HG02981 (cell line): Measurements from ENCODE around the gene WDR27.
"Not testable (repeated sequence)": the region's sequence is repeated elsewhere in the genome, so short reads cannot be mapped to it uniquely, and the experiment has no call there.

Source experiments
- ATAC-seq: cut with Tn5 transposase; IDR thresholded peaks from one replicate; pipeline ENCODE4 v1.9.1; 2021; ENCODE audit warnings: mild to moderate bottlenecking, moderate library complexity; ENCODE audit not compliant: unreplicated experiment

Gene WDR27

DNA sequence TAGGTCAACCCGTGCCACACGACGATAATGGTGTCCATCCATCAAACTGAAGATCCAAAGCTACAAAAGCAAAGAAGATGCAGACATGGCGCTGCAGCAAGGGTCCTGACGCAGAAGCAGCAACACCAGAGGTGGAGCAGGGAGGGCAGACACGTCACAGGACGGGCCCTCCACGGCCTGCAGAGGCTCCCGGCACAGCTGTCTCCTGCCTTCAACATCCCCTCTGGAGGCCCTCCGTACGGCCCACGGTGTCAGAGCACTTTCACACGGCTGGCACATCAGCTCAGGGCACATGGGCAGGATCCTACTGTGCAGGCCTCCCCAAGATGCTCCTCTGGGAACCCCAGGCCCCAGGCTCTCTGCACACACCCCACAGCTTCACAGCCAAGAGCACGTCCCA is 37.6 kb downstream of the WDR27 start:
- no peak for ATAC-seq

DNA sequence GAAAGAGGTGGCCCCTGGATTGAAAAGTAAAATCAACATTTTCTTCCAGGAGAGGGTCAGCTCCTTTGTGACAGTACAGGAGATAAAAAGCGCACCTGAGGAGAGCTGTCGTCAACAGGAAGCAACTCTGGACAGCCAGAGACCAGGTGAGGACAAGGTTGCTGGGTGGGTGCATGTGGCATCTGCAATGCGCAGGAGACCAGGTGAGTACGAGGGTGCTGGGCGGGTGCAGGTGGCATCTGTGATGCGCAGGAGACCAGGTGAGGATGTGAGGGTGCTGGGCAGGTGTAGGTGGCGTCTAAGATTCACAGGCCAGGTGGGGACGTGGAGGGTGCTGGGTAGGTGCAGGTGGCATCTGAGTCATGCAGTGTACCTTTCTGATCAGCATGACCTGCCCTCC is 38.4 kb downstream of the WDR27 start:
- no peak for ATAC-seq

DNA sequence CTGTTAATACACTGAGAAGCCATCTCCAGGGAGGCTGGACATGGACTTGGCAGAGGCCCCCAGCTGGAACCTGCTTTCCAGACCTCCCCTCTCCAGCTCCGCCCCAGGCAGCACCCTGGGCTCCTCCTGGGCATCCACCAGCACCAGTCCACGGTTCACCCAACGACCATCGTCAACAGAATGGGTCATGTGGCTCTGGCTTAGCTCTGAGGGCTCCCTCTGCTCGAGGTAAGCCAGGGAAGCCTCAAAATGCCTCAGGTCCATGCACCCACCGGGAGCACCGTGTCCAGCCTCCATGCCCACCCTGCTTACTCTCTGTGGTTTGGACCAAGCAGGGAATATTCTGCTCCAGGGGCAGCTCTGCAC is 40.5 kb downstream of the WDR27 start:
- no peak for ATAC-seq

DNA sequence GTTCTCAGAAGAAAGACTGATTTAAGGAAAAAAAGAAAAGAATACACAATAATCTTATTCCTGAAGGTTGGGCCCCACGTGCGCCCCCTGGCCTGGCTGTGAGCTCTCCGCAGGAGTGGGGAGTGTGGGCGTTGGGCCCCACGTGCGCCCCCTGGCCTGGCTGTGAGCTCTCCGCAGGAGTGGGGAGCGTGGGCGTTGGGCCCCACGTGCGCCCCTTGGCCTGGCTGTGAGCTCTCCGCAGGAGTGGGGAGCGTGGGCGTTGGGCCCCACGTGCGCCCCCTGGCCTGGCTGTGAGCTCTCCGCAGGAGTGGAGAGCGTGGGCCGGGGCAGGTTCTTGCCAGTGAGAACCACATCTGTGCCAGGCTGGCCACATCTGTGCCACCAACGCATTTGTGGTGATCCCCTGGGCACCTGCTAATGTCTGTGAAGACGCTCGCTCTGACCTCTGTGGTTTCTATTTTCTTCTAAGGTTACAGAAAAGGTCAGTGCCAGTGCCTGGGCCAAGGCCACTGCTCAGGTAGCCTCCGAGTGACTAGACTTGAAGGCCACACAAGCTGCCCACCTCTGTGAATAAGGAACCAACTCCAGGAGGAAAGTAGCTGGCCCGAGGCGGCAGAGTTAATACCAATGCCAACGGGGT is 41.0 kb downstream of the WDR27 start:
- ATAC-seq: no peak

DNA sequence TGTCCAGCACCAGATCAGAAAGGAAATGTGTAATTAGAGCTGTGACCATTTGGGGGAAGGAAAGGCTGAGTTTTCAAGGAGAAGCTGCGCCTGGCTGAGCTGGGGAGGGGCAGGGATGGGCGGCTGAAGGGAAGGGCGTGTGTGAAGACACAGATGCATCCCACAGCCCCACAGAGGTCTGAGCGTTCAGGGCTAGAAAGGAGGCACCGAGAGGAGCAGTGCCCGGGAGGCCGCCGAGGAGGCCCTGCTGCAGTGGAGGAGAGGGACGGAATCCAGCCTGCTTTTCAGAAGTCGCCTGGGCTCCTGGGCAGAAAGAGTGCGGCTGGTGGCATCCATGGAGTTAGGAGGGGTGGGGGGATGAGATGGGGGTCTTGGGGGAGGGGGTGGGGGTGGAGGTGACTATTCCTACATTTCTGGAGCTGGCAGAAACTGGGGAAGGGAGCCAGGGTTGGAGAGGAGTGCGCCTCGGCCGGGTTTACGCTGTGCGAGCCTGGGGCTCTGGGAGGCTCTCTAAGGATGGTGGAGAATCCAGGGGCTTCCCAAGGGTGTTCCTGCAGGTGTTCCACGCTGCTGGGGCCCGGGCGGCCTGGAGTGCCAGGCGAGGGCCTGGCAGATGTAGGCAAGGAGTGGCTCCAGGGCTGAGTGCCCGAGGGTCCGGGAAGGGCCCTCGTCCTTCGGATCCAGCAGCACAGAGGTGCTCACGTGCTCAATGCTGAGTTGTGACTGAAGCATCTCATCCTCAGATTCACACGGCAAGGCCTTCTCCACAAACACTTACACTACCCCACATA is 41.8 kb downstream of the WDR27 start:
- ATAC-seq: no peak

DNA sequence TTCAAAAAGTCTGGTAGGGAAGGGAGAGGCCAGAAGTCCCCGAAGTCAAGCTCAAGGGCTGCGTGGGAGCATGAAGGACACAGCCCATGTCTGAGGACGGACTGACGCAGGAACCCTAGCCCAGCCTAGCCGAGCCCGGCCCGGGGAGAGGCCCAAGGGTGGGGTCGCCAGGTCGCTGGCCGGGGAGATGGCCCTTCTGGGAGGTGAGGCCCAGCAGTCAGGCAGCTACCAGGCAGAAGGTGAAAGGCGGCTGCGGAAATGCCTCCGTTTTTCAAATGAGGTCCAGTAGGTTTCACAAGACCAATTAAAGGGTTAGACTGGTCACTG is 44.6 kb downstream of the WDR27 start:
- ATAC-seq: no peak

DNA sequence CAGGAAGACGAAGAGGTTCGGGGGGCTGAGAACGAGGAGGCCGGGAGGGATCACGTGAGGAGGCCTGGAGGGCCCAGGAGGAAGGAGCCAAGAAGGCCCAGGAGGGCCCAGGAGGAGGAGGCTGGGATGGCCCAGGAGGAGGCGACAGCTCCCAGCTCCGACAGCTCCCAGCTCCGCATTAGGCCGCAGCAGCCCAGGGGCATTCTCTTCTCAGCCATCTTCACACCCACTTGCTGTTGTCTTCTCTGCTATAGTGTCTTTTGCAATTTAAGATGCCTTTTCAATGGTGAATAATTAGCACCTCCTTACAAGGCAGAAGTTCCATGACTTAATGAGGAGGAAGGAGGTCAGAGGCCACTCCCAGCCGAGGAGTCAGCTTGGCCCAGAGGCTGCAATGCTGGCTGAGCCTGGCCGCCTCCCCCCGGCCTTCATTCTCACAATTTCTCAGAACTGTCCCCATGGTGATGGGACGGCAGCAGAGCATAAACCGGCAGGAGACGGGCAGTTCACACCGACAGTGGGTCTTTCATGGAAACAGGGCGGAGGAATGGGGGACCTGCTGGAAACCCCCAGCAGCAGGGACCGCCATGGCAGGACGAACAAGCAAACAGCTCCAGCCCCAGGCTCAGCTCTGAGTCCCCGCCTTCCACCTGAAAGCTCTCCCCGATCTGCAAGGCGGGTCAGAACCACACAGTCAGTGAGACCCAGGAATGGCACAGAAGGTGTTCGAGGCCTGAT is 45.1 kb downstream of the WDR27 start:
- ATAC-seq: no peak

DNA sequence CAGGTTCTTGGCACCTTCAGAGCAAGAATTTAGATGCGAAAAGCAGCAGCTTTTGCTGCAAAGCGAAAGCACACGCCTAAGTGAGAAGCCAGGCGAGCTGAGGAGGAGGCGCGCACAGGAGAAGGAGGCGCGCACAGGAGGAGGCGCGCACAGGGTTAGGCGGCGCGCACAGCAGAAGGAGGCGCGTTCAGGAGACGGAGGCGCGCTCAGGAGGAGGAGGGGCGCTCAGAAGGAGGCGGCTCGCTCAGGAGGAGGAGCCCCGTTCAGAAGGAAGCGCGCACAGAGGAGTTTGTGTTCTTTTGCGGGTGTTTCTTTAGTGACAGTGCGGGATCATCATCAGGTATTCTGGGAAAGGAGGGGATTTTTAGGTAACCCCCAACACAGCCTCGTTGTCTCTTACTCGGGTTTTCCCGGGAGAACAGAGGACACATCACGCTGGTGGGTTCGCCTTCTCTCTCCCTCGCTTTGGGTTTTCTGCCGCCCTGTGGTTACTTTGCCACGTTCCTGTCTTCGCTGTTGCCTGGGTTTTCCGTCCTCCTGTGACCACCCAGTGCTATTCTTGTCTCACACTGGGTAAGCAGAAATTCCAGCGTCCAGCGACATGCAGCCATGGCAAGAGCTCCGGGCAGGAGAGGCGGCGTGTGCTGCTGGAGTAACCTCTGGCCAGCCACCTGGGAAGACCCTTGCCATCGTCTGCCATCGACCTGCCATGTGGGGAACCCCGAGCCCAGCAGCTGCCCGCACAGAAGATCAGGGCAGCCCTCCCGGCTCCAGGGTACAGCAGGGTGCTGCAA is 47.0 kb downstream of the WDR27 start:
- ATAC-seq: peak; percentile 95

DNA sequence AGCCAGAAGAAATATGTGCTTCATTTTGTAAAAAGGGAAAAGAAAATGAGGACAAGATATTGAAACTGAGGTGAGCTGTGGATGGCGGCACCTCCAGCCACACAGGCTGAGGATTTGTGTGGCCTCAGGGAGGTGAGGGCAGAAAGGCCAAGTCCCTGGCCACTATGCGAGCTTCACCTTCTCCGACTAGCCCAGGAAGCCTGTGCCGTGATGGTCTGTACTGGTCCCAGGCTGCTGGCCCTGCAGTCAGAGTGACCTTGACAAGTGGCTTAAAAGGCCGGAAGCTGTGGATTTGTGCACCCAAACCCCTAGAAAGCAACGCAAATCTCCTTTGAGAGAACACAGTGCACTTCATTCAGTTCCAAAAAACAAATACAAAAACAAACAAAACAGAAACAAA is 48.1 kb downstream of the WDR27 start:
- no peak for ATAC-seq

DNA sequence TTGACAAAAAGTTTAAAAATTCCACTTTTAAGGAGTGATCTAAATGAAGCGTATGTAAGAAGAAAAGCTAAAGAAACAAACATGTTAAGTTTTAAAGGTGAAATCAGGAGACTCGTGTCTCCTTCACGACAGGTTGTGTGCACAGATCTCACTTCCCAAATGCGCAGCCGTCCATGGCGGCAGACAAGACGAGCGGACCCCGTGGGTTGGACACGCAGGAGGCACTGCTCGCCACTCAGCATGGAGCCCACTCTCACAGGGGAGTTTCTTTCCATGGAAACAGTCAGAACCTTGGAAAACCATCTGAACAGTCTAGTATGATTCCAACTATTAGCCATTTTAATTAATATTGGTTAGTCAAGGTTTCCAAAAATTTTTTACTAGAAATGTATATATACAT is 48.9 kb downstream of the WDR27 start:
- ATAC-seq: no peak

DNA sequence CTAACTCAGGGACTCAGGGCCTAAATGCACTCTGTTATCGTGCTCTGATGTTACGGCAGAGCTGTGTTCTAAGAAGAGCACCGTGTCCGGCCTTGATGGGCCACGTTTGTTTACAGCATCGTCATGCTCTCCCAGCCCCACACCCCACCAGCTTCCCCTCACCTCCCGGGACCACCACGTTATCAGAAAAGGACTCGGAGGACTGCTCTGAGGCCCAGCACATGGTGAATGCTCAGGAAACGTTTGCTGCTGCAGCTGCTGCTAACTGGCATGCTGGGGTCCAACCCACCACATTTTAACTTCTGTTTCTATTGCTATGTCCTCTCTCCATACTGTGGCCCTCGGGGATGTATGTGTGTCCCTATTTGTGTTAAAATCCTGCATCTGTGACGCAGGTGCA is 50.3 kb downstream of the WDR27 start:
- ATAC-seq: no peak

DNA sequence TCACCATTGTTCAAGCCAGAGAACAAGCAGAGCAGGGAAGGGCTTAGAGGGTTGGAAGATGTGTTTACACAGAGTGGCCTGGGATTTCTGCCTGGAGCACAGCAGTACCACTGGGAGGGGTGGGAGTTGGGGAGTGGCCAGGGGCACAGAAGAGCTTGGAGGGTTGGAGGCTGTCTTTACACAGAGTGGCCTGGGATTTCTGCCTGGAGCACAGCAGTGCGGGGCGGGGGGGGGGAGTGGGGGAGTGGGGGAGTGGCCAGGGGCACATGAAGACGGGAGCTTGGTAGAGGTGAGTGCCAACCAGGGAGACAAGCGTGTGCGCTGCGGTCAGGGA is 50.9 kb downstream of the WDR27 start:
- no peak for ATAC-seq

DNA sequence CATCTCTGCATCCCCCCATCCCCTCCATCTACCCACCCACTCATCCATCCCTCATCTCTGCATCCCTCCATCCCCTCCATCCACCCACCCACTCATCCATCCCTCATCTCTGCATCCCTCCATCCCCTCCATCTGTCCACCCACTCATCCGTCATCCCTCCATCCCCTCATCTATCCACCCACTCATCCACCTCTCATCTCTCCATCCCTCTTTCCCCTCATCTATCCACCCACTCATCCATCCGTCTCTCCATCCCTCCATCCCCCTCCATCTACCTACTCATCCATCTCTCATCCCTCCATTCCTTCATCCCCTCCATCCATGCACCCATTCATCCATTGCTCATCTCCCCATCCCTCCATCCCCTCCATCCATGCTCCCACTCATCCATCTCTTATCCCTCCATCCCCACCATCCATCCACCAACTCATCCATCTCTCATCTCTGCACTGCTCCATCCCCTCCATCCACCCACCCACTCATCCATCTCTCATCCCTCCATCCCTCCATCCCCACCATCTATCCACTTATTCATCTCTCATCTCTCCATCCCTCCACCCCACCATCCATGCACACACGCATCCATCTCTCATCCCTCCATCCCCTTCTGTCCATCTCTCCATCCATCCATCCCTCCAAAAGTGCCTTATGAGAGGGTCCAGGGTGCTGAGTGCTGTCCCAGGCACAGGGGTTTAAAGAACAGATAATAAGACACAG is 51.4 kb downstream of the WDR27 start:
- ATAC-seq: no peak

DNA sequence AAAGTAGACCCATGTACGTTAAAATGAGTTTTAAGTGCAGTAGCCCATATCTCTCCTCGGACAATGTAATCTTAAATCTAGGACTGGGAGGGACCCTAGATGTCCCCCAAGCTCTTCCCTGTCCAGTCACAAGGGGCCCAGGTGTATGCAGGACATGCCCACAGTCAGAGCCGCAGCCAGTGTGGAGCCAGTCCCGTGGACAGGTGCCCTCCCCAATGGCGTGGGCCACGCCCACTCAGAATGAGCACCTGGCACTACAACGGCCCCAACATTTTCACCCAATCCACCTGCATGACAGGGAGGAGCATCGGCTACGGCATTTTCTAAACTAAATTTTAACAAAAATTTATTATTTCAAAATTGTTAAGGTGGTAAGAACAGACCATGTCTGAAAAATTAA is 53.2 kb downstream of the WDR27 start:
- no peak for ATAC-seq

DNA sequence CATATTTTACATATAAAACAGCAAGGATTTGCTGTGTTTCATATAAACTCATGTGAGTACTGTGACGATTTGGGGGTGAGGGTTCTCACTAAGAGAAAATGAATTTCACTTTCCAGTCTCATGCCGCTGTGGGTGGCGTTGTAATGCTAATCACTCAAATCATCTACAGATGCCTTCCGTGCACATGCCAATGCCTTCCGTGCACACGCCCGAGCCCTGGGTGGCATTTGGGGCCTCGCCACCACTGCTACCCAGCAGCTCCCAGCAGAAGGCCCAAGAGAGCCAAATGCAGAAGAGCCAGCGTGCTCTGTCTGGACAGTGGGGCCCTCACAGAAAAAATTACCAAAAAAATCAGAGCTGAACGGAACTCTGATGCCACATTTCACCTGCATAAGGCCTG is 53.7 kb downstream of the WDR27 start:
- ATAC-seq: no peak

DNA sequence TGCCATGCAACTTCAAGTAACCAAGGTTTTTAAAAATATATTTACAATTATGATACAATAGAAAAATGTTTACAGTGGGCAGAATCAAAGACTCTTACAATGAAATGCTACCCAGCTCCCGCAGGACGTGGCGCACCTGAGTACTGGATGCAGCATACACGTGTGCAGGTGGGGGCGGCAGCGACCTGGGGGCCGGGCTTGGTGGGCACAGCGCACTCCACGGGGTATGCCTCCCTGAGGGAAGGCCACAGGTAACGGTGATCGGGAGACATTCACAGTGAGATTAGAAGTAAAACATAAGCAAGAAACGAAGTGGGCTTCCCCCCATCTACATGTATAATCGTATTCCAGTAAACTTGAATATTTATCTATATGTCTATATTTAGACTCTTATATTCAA is 54.2 kb downstream of the WDR27 start:
- ATAC-seq: no peak

DNA sequence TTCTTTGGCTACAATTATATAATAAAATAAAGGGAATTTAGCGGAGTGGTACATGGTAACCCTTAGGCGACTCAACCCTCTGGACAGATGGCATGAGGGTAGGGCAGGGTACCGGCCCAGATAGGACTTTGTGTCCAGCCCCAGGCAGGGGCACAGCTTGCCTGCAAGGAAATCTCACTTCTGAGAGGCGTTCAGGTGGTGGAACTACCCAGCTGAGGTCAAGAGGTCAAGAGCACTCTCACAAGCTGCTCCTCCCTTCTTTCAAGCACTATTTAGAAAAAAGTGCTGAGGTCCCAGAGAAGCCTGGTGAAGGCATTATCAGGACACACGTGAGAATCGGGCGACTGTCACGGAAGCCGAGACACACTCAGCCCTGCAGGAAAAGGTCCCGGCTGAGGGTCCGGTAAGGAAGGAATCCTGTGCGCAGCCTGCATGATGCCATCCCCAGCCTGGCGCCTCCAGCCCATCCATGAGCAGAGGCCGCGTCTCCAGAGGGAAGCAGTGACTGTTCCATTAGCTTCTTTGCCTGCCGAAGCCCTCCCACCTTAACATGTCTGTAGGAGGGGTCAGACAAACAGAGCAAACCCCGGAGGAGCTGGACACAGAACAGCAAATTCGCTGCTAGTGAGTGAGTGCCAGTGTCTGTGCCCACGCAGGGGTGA is 54.8 kb downstream of the WDR27 start:
- ATAC-seq: no peak

DNA sequence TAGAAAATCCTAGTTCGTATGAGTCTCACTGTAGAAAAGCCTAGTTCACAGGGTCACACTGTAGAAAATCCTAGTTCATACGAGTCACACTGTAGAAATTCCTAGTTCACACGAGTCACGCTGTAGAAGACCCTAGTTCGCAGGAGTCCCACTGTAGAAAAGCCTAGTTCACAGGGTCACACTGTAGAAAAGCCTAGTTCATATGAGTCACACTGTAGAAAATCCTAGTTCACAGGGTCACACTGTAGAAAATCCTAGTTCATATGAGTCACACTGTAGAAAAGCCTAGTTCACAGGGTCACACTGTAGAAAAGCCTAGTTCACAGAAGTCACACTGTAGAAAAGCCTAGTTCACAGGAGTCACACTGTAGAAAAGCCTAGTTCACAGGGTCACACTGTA is 56.4 kb downstream of the WDR27 start:
- not testable (repeated sequence) for ATAC-seq

DNA sequence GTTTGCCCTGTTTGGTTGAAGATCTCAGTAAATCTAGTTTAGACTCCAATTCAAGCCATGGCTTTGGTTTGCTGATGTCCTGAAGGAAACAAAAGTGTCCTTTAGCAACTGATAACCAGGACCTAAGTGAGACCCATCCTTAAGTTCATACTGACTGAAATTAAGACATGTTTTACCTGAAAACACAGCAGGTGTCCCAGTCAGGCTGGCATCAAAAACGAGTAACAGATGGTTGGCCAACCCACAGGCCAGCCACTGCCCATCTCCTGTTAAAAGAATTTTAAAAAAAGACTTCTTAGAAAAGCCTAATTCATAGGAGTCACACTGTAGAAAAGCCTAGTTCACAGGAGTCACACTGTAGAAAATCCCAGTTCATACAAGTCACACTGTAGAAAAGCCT is 58.3 kb downstream of the WDR27 start:
- no peak for ATAC-seq

DNA sequence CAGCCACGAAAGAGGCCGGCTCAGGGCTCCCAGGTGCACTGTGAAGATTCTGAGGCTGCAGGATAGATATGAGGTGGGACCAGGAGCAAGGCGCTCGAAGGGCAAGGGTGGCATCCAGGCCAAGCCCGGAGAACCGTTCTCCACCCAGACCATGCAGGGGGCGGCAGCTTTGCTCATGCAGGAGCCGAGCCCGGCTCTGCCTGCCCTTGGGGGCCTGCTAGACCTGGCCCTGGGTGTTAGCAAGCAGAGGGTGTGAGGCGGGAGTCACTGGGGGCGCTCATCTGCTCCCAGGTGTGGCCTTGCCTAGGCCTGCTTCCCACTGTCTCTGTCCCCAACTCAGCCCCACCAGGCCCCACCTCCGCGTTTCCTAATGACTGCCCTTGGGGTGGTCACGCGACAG is 59.4 kb downstream of the WDR27 start:
- no peak for ATAC-seq
